Muscle layer of colon (tissue), 2 donors: ENCODE data around the gene SLC35D3.
"Not testable (repeated sequence)": the region's sequence is repeated elsewhere in the genome, so short reads cannot be mapped to it uniquely, and the experiment has no call there.

Experiments
- H3K27ac ChIP-seq: one replicate; pipeline ENCODE4 v1.7.0; 2013; ENCODE audit warnings: low read depth, mild to moderate bottlenecking, low read length, moderate library complexity
- H3K27me3 ChIP-seq, 2 donors: one replicate each; pipeline ENCODE4 v1.7.0; 2013; ENCODE audit warnings: low read length in 2 of 2, mild to moderate bottlenecking in 2 of 2; ENCODE audit not compliant: insufficient read depth in 2 of 2, control insufficient read depth in 1 of 2
- H3K36me3 ChIP-seq: one replicate; pipeline ENCODE4 v1.7.0; 2013; ENCODE audit warnings: mild to moderate bottlenecking, low read length; ENCODE audit not compliant: insufficient read depth
- H3K4me1 ChIP-seq: one replicate; pipeline ENCODE4 v1.7.0; 2013; ENCODE audit warnings: mild to moderate bottlenecking, low read length; ENCODE audit not compliant: insufficient read depth
- H3K4me3 ChIP-seq, 2 donors: one replicate each; pipeline ENCODE4 v1.7.0; 2013; ENCODE audit warnings: low read length in 2 of 2, low read depth in 1 of 2, mild to moderate bottlenecking in 1 of 2, moderate library complexity in 1 of 2
- H3K9ac ChIP-seq: one replicate; pipeline ENCODE4 v1.7.0; 2013; ENCODE audit warnings: low read length
- H3K9me3 ChIP-seq: one replicate; pipeline ENCODE4 v1.7.0; 2013; ENCODE audit warnings: mild to moderate bottlenecking, low read length
- donor health status: abdominal sarcoma.
- donor health status: Adenocarcinoma of cecum.

SLC35D3 gene

GRCh38 chr6:136921936-136922684 is at the start of gene SLC35D3:
Gene SLC35D3 (plus strand): TSS chr6:136922301. CDS start chr6:136922429, 128 bp downstream.
- H3K9me3 ChIP-seq, result no peaks in the 10 kb centered on the region
- H3K27me3 ChIP-seq, result peaks cover 19 to 53% of the 10 kb centered on the region in 2 donors
- no peaks in the 10 kb centered on the region for H3K36me3 ChIP-seq
- peaks cover 11% of the 10 kb centered on the region for H3K4me1 ChIP-seq
- no peak within 1 kb of the TSS for H3K9ac ChIP-seq
- no peak within 1 kb of the TSS for H3K27ac ChIP-seq
- peak within 1 kb of the TSS; percentile 36 to 71 for H3K4me3 ChIP-seq

GRCh38 chr6:136873748-136874147 is 48.4 kb upstream of the SLC35D3 start:
- H3K4me3 ChIP-seq, result no peak overlapping the region
- no peaks in the 10 kb centered on the region for H3K36me3 ChIP-seq
- no peaks in the 10 kb centered on the region for H3K27me3 ChIP-seq
- no peaks in the 10 kb centered on the region for H3K4me1 ChIP-seq
- peaks cover 13% of the 10 kb centered on the region for H3K9me3 ChIP-seq
- H3K9ac ChIP-seq, result no peak overlapping the region
- H3K27ac ChIP-seq, result no peak overlapping the region

DNA sequence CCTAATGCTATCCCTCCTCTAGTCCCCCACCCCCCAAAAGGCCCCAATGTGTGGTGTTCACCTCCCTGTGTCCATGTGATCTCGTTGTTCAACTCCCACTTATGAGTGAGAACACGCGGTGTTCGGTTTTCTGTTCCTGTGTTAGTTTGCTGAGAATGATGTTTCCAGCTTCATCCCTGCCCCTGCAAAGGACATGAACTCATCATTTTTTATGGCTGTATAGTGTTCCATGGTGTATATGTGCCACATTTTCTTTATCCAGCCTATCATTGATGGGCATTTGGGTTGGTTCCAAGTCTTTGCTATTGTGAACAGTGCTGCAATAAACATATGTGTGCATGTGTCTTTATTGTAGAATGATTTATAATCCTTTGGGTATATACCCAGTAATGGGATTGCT is 45.6 kb upstream of the SLC35D3 start:
- H3K4me3 ChIP-seq, H3K9ac ChIP-seq, H3K36me3 ChIP-seq, H3K27me3 ChIP-seq, H3K27ac ChIP-seq, H3K4me1 ChIP-seq: not testable (repeated sequence)
- H3K9me3 ChIP-seq, result peaks cover 13% of the 10 kb centered on the region

- Histone ChIP-seq H3K27ac (no peak overlapping the region), H3K9ac (no peak overlapping the region), H3K27me3 (no peaks in the 10 kb centered on the region), H3K4me1 (no peaks in the 10 kb centered on the region), H3K9me3 (no peaks in the 10 kb centered on the region), H3K4me3 (no peak overlapping the region), H3K36me3 (no peaks in the 10 kb centered on the region)
Observed at GRCh38 chr6:136880748-136881460, 41.2 kb upstream of the SLC35D3 start.

DNA sequence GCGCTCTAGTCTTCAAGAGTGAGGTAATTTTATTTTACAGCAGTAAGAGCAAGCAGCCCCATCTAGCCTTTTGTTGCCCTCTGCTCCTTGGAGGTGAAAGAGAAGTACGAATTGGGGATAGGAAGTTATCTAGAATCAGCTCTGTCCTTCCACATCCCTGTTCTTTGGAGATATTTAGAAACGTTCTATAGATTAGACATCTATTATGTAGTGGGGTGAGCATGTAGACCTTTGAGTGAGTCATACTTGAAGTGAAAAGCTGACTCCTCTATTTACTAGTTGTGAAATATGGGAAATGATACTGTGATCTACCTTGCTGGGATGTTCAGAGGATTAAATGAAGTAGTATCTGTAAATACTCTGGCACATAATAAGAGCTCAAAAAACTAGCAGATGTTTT is 36.0 kb upstream of the SLC35D3 start:
- H3K9ac ChIP-seq, result no peak overlapping the region
- H3K4me3 ChIP-seq, result no peak overlapping the region
- H3K27ac ChIP-seq, result no peak overlapping the region
- H3K4me1 ChIP-seq, result no peaks in the 10 kb centered on the region
- no peaks in the 10 kb centered on the region for H3K9me3 ChIP-seq
- no peaks in the 10 kb centered on the region for H3K36me3 ChIP-seq
- no peaks in the 10 kb centered on the region for H3K27me3 ChIP-seq

GRCh38 chr6:136887953-136888352 is 34.1 kb upstream of the SLC35D3 start:
- no peak overlapping the region for H3K9ac ChIP-seq
- no peaks in the 10 kb centered on the region for H3K9me3 ChIP-seq
- no peaks in the 10 kb centered on the region for H3K27me3 ChIP-seq
- no peaks in the 10 kb centered on the region for H3K4me1 ChIP-seq
- no peaks in the 10 kb centered on the region for H3K36me3 ChIP-seq
- no peak overlapping the region for H3K27ac ChIP-seq
- no peak overlapping the region for H3K4me3 ChIP-seq

- H3K27ac ChIP-seq, result no peak overlapping the region
- no peaks in the 10 kb centered on the region for H3K9me3 ChIP-seq
- no peaks in the 10 kb centered on the region for H3K36me3 ChIP-seq
Observed at GRCh38 chr6:136889271-136890193, 32.6 kb upstream of the SLC35D3 start.

DNA sequence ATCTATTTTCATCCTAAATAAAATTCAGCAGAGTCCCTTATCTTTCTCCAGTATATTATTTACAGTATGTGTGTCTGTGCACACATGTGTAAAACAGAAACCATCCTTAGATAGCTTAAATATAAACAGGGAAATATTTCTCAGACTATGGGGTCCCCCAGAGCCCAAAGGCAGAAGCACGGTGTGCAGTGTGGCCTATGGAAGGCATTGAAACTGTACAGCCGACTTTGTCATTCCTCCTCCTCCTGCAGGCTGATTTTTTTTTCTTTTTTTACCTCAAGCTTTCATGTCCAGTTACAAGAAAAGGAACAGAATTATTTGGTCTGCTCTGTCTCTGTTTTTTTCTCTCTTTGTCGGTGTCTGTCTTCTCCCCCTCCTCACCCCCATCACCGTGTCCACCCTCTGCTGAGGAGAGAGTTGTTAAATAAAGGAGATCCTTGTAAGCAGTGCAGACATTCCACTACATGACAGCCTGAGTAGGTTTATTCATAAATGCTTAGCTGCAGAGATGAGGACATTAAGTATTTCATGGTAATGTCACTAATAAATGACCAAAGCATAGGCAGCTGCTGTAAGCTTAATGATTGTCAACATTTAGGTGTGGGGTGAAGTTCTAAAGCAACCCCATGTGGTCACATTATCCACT is 31.8 kb upstream of the SLC35D3 start:
- no peak overlapping the region for H3K4me3 ChIP-seq
- H3K27ac ChIP-seq, result no peak overlapping the region
- H3K9me3 ChIP-seq, result no peaks in the 10 kb centered on the region
- H3K36me3 ChIP-seq, result no peaks in the 10 kb centered on the region
- H3K4me1 ChIP-seq, result no peaks in the 10 kb centered on the region
- no peaks in the 10 kb centered on the region for H3K27me3 ChIP-seq
- no peak overlapping the region for H3K9ac ChIP-seq

More at GRCh38 chr6:136889271-136890193, 32.6 kb upstream of the SLC35D3 start:
- no peaks in the 10 kb centered on the region for H3K4me1 ChIP-seq
- H3K27me3 ChIP-seq, result no peaks in the 10 kb centered on the region
- H3K9ac ChIP-seq, result no peak overlapping the region
- no peak overlapping the region for H3K4me3 ChIP-seq

DNA sequence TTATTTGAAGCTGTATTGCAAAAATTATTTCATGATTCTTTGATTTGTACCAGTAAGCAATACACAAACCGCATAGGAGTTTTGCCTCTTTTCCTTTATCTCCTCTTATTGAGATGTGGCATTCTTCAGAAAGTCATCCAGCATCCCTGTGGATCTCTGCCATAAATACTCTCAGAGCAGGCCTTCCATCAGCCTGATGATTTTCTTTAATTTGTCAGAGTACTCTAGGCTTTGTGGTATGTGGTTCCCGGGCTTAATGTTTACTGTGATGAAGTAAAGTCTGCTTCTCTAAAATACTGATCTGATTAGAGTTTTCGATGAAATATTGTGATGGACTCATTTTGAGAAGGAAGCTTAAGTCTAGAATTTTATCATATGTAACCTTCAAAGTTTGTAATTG is 31.1 kb upstream of the SLC35D3 start:
- H3K27me3 ChIP-seq, result no peaks in the 10 kb centered on the region
- no peak overlapping the region for H3K4me3 ChIP-seq
- no peak overlapping the region for H3K27ac ChIP-seq
- no peaks in the 10 kb centered on the region for H3K4me1 ChIP-seq
- H3K36me3 ChIP-seq, result no peaks in the 10 kb centered on the region
- H3K9ac ChIP-seq, result no peak overlapping the region
- no peaks in the 10 kb centered on the region for H3K9me3 ChIP-seq

- Histone ChIP-seq H3K36me3 (peaks cover under 1% of the 10 kb centered on the region), H3K4me1 (no peaks in the 10 kb centered on the region), H3K27me3 (no peaks in the 10 kb centered on the region), H3K9me3 (no peaks in the 10 kb centered on the region), H3K4me3 (no peak overlapping the region), H3K27ac (no peak overlapping the region), H3K9ac (no peak overlapping the region)
Observed at GRCh38 chr6:136893187-136893586, 28.9 kb upstream of the SLC35D3 start.

- H3K4me3 ChIP-seq, result no peak overlapping the region
- no peaks in the 10 kb centered on the region for H3K27me3 ChIP-seq
- H3K27ac ChIP-seq, result no peak overlapping the region
- H3K9me3 ChIP-seq, result no peaks in the 10 kb centered on the region
- H3K36me3 ChIP-seq, result peaks cover 5% of the 10 kb centered on the region
- H3K9ac ChIP-seq, result no peak overlapping the region
- H3K4me1 ChIP-seq, result no peaks in the 10 kb centered on the region
Observed at GRCh38 chr6:136895901-136896300, 26.2 kb upstream of the SLC35D3 start.
